SH-SY5Y (cell line): ENCODE data around the gene DCDC1.
A peak's percentile ranks its signal among the peaks of the same experiment; 100 is the strongest.

Experiments used
- GATA2 ChIP-seq: IDR thresholded peaks from 2 replicates; pipeline ENCODE4 v1.6.1; 2011; ENCODE audit warnings: mild to moderate bottlenecking, low read depth, low read length
- GATA3 ChIP-seq: IDR thresholded peaks from 2 replicates; pipeline ENCODE4 v1.6.1; 2011; ENCODE audit warnings: low read depth, mild to moderate bottlenecking, low read length, moderate library complexity

The DCDC1 gene

GRCh38 chr11:30815619-30816018 is 553.9 kb downstream of the DCDC1 start:
- TF ChIP-seq GATA2 (no peak; the same call in 1 of the 2 replicates), GATA3 (peak; percentile 58; the same call in 1 of the 2 replicates)

- no peak for TF ChIP-seq GATA2
- TF ChIP-seq GATA3, result no peak
Observed at GRCh38 chr11:30814737-30815136, 554.8 kb downstream of the DCDC1 start.
